Neural cell (in vitro differentiated cells): ENCODE results near the gene ZBTB9. TPM values are rescaled to one million over a fixed set of nuclear protein-coding genes. Genes with fewer than 3 reads are reported as not detected.

Experiments
- H2AFZ ChIP-seq: fragments of 200-600, 300-800 bp; sonication (generic), shearing (Covaris generic); 2 replicates; pipeline ENCODE4 v1.6.0; 2014; ENCODE audit warnings: low read depth, mild to moderate bottlenecking, antibody characterized with exemption, low read length, moderate library complexity
- H3F3A ChIP-seq: fragments of 200-600 bp; shearing (Covaris generic); 2 replicates; pipeline ENCODE4 v1.6.1; 2016; ENCODE audit warnings: mild to moderate bottlenecking, moderate library complexity, mixed read lengths, antibody characterized with exemption, low read length; ENCODE audit not compliant: insufficient read depth, poor library complexity, severe bottlenecking
- H3K27ac ChIP-seq: fragments of 200-600, 300-800 bp; sonication (generic), shearing (Covaris generic); 2 replicates; pipeline ENCODE4 v1.5.1; 2014; ENCODE audit warnings: mild to moderate bottlenecking, low read length, moderate library complexity
- H3K27me3 ChIP-seq: fragments of 300-800, 200-600 bp; sonication (generic), shearing (Covaris generic); 2 replicates; pipeline ENCODE4 v1.6.0; 2014; ENCODE audit warnings: mild to moderate bottlenecking, low read depth, low read length, moderate library complexity; ENCODE audit not compliant: insufficient read depth
- H3K36me3 ChIP-seq: fragments of 300-800, 200-600 bp; sonication (generic), shearing (Covaris generic); 2 replicates; pipeline ENCODE4 v1.5.1; 2014; ENCODE audit warnings: mild to moderate bottlenecking, antibody characterized with exemption, low read length, moderate library complexity; ENCODE audit not compliant: insufficient read depth
- H3K4me2 ChIP-seq: fragments of 300-800, 200-600 bp; sonication (generic), shearing (Covaris generic); 2 replicates; pipeline ENCODE4 v1.6.0; 2014; ENCODE audit warnings: mild to moderate bottlenecking, low read length
- H3K4me3 ChIP-seq: fragments of 300-800, 200-600 bp; sonication (generic), shearing (Covaris generic); 2 replicates; pipeline ENCODE4 v1.5.1; 2014; ENCODE audit warnings: mild to moderate bottlenecking, low read length, moderate library complexity
- H3K79me2 ChIP-seq: fragments of 200-600 bp; shearing (Covaris generic); replicated peaks from 2 replicates; pipeline ENCODE4 v1.6.0; 2014; ENCODE audit warnings: mild to moderate bottlenecking, low read length, moderate library complexity; ENCODE audit not compliant: insufficient read depth
- H3K9ac ChIP-seq: fragments of 300-800, 200-600 bp; sonication (generic), shearing (Covaris generic); 2 replicates; pipeline ENCODE4 v1.6.1; 2016; ENCODE audit warnings: mild to moderate bottlenecking, low read length, mixed read lengths
- H3K9me2 ChIP-seq: fragments of 200-600 bp; shearing (Covaris generic); 2 replicates; pipeline ENCODE4 v1.6.1; 2016; ENCODE audit warnings: mild to moderate bottlenecking, low read length, mixed read lengths; ENCODE audit not compliant: insufficient read depth
- H3K9me3 ChIP-seq: fragments of 200-600, 300-800 bp; sonication (generic), shearing (Covaris generic); 2 replicates; pipeline ENCODE4 v1.6.1; 2016; ENCODE audit warnings: mild to moderate bottlenecking, mixed run types, low read length, moderate library complexity, mixed read lengths
- H4K20me1 ChIP-seq: fragments of 200-600 bp; shearing (Covaris generic); 2 replicates; pipeline ENCODE4 v1.6.1; 2016; ENCODE audit warnings: mild to moderate bottlenecking, mixed run types; ENCODE audit not compliant: insufficient read depth
- CTCF ChIP-seq: fragments of 450-650 bp; IDR thresholded peaks from 2 replicates; pipeline ENCODE4 v1.5.1; 2014; ENCODE audit warnings: antibody characterized with exemption, mild to moderate bottlenecking, moderate library complexity; ENCODE audit not compliant: poor library complexity, severe bottlenecking
- EP300 ChIP-seq: fragments of 450-650 bp; conservative IDR thresholded peaks from 2 replicates; pipeline ENCODE4 v1.6.1; 2014; ENCODE audit warnings: antibody characterized with exemption, mild to moderate bottlenecking, moderate library complexity; ENCODE audit not compliant: poor library complexity, severe bottlenecking
- EZH2 ChIP-seq: fragments of 200-600, 300-800 bp; shearing (Covaris generic), sonication (generic); IDR thresholded peaks from 2 replicates; pipeline ENCODE4 v1.6.1; 2014; ENCODE audit warnings: antibody characterized with exemption, low read length, borderline replicate concordance, mild to moderate bottlenecking; ENCODE audit not compliant: insufficient read depth, poor library complexity, severe bottlenecking
- MXI1 ChIP-seq: fragments of 450-650 bp; conservative IDR thresholded peaks from 2 replicates; pipeline ENCODE4 v1.6.1; 2014; ENCODE audit warnings: antibody characterized with exemption, mild to moderate bottlenecking; ENCODE audit not compliant: poor library complexity, severe bottlenecking
- POLR2AphosphoS5 ChIP-seq: IDR thresholded peaks from 2 replicates; pipeline ENCODE4 v1.6.1; 2012
- RAD21 ChIP-seq: fragments of 450-650 bp; conservative IDR thresholded peaks from 2 replicates; pipeline ENCODE4 v1.6.1; 2014; ENCODE audit warnings: antibody characterized with exemption, mild to moderate bottlenecking, moderate library complexity
- REST ChIP-seq: IDR thresholded peaks from 2 replicates; pipeline ENCODE4 v1.6.1; 2012; ENCODE audit warnings: borderline replicate concordance
- SMC3 ChIP-seq: fragments of 450-650 bp; conservative IDR thresholded peaks from 2 replicates; pipeline ENCODE4 v1.6.1; 2014; ENCODE audit warnings: antibody characterized with exemption, mild to moderate bottlenecking, moderate library complexity; ENCODE audit not compliant: poor library complexity
- TAF1 ChIP-seq: IDR thresholded peaks from 2 replicates; pipeline ENCODE4 v1.6.1; 2012; ENCODE audit warnings: low read depth
- polyA plus RNA-seq: library from polyadenylated mRNA; depleted of rRNA; stranded (reverse); fragments of >200 nt; gene quantifications from 2 replicates; pipeline ENCODE4 v1.2.3, GENCODE V29; 2014

The ZBTB9 gene
- polyA plus RNA-seq, 1 donor from 2014 or later, result 7.7 TPM

DNA sequence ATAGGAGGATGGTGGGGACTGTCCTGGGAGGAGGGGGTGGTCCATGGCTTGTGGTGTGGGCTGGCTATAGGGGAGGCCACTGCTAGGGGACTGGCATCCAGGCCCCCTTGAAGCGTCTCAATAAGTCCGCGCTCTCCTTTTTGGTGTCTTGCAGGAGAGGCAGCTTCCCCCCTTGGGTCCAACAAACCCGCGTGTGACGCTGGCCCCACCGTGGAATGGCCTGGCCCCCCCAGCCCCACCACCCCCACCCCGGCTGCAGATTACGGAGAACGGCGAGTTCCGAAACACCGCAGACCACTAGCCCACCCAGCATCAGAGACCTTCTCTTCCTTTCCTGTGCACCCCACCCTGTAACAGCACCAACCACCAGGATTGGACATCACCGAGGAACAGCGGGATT lies 2.8 kb upstream of the ZBTB9 start:
- no peak overlapping the region for H3K9ac ChIP-seq
- no peaks in the 10 kb centered on the region for H3K27me3 ChIP-seq
- TF ChIP-seq CTCF (no peak), EP300 (no peak), EZH2 (no peak), REST (no peak), SMC3 (no peak), POLR2AphosphoS5 (no peak), MXI1 (no peak), RAD21 (no peak), TAF1 (no peak)
- H3K4me3 ChIP-seq, result no peak overlapping the region
- H3K9me2 ChIP-seq, result no peaks in the 10 kb centered on the region
- H2AFZ ChIP-seq, result no peak overlapping the region
- H3F3A ChIP-seq, result no peaks in the 10 kb centered on the region
- peaks cover 20% of the 10 kb centered on the region for H3K79me2 ChIP-seq
- no peak overlapping the region for H3K27ac ChIP-seq
- H3K4me2 ChIP-seq, result no peak overlapping the region
- no peaks in the 10 kb centered on the region for H3K36me3 ChIP-seq
- H4K20me1 ChIP-seq, result no peaks in the 10 kb centered on the region
- no peaks in the 10 kb centered on the region for H3K9me3 ChIP-seq

- Histone ChIP-seq H3K4me3 (no peak overlapping the region), H2AFZ (no peak overlapping the region), H3K4me2 (no peak overlapping the region), H3K9me2 (no peaks in the 10 kb centered on the region), H4K20me1 (no peaks in the 10 kb centered on the region), H3K36me3 (no peaks in the 10 kb centered on the region), H3K9me3 (no peaks in the 10 kb centered on the region), H3K79me2 (peaks cover 20% of the 10 kb centered on the region), H3K27me3 (no peaks in the 10 kb centered on the region), H3K27ac (no peak overlapping the region), H3K9ac (no peak overlapping the region), H3F3A (no peaks in the 10 kb centered on the region)
- TF ChIP-seq SMC3 (no peak), CTCF (no peak), TAF1 (no peak), REST (no peak), MXI1 (no peak), RAD21 (no peak), EP300 (no peak), EZH2 (no peak), POLR2AphosphoS5 (no peak)
Observed at GRCh38 chr6:33452496-33452895, 1.9 kb upstream of the ZBTB9 start.
